AG09319 (cell line): ENCODE measurements around the gene ITFG1.
"Not testable (repeated sequence)": the region's sequence is repeated elsewhere in the genome, so short reads cannot be mapped to it uniquely, and the experiment has no call there.

ENCODE experiments used
- DNase-seq: peaks from one replicate; pipeline ENCODE4 v3.0.0-alpha.2; 2010; ENCODE audit warnings: low read depth; ENCODE audit errors: extremely low read depth
- TF ChIP-seq, protein P1 (sequence below): IDR thresholded peaks from 2 replicates; pipeline ENCODE4 v1.5.1; 2011; ENCODE audit warnings: low read depth, mild to moderate bottlenecking, inconsistent platforms, low read length, moderate library complexity

ITFG1 gene

DNA sequence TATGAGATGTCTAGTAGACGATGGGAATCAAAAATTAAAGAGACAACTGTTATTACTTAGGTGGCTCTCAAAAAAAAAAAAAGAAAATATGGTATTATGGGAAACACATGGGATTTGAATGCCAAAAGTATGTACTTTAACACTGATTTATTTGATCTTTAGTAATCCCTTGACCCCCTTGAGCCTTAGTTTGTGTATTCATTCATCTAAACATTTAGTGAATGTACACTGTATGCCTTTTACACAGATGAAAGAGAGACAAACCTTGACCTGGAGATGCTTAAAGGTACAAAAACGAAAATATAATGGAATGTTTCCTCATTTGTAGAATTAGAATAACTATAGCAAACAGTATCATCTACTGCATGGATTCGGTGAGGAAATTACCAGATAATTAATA lies 278.5 kb downstream of the ITFG1 start:
- no peak for DNase-seq
- TF ChIP-seq, protein P1, sequence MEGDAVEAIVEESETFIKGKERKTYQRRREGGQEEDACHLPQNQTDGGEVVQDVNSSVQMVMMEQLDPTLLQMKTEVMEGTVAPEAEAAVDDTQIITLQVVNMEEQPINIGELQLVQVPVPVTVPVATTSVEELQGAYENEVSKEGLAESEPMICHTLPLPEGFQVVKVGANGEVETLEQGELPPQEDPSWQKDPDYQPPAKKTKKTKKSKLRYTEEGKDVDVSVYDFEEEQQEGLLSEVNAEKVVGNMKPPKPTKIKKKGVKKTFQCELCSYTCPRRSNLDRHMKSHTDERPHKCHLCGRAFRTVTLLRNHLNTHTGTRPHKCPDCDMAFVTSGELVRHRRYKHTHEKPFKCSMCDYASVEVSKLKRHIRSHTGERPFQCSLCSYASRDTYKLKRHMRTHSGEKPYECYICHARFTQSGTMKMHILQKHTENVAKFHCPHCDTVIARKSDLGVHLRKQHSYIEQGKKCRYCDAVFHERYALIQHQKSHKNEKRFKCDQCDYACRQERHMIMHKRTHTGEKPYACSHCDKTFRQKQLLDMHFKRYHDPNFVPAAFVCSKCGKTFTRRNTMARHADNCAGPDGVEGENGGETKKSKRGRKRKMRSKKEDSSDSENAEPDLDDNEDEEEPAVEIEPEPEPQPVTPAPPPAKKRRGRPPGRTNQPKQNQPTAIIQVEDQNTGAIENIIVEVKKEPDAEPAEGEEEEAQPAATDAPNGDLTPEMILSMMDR: no peak

DNA sequence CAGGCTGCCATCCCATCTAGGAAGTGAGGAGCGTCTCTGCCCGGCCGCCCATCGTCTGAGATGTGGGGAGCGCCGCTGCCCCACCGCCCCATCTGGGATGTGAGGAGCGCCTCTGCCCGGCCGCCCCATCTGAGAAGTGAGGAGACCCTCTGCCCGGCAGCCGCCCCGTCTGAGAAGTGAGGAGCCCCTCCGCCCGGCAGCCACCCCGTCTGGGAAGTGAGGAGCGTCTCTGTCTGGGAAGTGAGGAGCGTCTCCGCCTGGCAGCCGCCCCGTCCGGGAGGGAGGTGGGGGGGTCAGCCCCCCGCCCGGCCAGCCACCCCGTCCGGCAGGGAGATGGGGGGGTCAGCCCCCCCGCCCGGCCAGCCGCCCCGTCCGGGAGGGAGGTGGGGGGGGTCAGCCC lies 279.8 kb downstream of the ITFG1 start:
- DNase-seq: not testable (repeated sequence)

DNA sequence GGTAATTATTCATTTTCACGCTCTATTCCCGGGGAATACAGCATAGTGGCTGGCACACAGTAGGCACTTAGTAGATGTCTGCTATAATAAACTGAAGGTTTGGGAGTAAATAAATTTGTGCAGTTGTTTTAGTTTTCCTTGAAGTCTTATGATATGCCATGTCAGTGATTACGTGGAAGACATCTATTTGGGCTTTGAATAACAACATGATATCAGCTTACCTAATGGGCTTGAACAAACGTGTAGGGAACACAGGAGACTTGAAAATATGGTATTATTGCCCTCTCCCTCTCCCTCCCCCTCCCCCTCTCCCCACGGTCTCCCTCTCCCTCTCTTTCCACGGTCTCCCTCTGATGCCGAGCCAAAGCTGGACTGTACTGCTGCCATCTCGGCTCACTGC lies 280.8 kb downstream of the ITFG1 start:
- TF ChIP-seq, protein P1: no peak
- no peak for DNase-seq

DNA sequence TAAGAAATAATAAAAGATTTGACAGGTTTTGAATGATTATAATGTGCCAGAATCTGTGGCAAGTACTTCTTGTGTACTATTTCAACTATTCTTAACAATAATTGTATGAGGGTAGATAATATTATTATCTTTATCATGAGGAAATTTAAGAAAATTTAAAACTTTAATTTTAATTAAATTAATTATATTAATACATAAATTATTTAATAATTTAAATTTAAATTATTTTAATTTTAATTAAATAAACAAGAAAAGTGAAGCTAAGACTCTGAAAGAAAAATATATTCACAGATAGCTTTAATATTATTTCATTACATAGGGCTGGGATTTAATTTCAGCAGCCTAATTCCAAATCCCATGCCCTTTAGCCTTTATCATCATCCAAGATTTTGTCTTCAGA lies 285.7 kb downstream of the ITFG1 start:
- DNase-seq: no peak

DNA sequence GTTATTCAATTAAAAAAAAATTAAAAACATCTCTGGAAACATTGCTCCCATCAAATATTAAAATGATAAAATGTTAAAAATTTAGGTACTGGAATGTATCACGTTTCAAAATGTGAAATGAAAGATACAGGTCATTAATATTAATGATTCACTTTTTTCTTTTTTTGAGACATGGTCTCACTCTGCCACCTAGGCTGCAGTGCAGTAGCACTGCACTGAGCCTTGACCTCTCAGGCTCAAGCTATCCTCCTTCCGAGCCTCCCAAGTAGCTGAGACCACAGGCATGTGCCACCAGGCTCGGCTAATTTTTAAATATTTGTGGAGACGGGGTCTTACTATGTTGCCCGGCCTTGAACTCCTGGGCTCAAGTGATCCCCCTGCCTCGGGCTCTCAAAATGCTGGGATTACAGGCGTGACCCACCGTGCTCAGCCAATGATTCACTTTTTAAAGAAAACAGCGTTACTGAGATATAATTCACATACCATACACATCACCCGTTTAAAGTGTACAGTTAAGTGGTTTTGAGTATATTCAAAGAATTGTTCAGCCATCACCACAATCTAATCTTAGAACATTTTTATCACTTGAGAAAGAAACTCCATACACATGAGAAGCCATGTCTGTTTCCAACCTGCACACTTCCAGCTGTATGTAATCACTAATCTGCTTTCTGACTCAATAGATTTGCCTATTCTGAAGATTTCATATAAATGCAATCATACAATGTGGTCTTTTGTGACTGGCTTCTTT lies 298.0 kb downstream of the ITFG1 start:
- DNase-seq: no peak
- TF ChIP-seq, protein P1: no peak

More for the DNA sequence above, 285.7 kb downstream of the ITFG1 start:
- TF ChIP-seq, protein P1: no peak

DNA sequence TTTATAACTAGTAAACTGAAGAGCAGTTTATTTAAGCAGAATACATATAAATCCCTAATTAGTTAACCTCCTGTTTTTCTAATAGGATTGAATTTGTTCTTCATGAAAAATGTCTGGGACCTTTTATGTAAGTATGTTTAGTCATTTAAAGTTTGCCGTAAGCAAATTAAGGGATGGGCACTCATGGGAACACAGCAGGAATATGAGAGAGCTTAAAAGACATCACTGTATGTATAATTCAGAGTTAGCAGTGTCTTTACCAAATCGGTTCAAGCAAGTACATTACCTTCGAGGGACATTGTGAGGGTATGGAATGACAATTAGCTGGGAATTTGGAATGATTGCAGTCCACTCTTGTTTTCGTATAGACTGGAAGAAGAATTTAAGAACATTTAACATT lies 299.4 kb downstream of the ITFG1 start:
- DNase-seq: no peak
- TF ChIP-seq, protein P1: no peak

DNA sequence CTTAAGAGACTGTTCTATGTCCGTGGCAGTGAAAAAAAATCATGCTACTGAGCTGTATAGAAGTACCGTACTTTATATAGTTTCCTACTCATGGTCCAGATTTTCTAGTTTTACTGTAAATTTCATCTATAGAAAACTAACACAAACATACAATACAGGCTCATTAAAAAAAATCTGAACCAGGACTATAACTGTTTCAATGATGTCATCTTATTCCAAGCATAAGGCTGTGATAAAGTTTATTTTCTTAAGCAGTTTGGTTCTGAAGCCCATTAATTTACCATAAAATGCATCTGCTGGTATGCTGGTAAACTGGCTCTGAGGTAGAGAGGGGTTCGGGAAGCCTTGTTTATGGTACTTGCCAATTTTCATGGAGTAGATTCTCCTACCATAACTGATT lies 300.4 kb downstream of the ITFG1 start:
- TF ChIP-seq, protein P1: no peak
- no peak for DNase-seq

DNA sequence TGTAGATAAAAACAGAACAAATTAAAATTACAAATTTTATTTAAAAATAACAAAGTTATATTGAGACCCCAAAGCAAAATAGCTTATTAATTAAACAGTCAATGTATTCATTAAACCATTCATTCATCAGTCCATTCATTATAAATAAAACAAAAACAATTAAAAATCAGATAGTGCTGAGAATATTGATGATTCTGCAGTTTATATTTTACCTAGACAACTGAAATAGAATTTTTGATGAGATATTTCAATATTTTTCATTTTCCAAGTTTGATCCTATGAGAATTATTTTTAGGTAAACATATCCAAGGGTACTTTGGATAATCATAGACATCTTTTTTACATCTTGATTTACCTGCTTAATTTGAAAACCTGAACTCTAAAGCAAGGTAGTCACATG lies 301.9 kb downstream of the ITFG1 start:
- TF ChIP-seq, protein P1: no peak
- no peak for DNase-seq
